ENCODE data around the gene GNAL. TPM values are rescaled to one million over a fixed set of nuclear protein-coding genes. Genes with fewer than 3 reads are reported as not detected.

GNAL gene
- total RNA-seq, 1 experiment from 2014 or later: 24.0 TPM

DNA sequence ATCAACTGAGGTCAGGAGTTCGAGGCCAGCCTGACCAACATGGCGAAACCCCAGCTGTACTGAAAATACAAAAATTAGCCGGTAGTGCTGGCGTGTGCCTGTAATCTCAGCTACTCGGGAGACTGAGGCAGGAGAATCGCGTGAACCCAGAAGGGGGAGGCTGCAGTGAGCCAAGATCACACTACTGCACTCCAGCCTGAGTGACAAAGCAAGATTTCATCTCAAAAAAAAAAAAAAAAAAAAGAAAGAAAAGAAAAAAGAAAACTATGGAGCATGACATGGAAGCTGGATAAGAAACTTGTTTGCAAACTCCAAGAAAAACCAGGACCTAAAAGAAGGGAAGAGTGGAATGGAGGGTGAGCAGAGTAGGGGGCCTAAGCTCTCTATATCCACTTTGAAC, 160.2 kb downstream of the GNAL start:
- Histone ChIP-seq H3K27ac (ENCODE audit: insufficient read length, low read depth, low read length) (no peak overlapping the region), H3K4ac (ENCODE audit: low read depth, low read length) (no peak overlapping the region), H3K9me3 (ENCODE audit: control insufficient read depth, low read depth, low read length) (no peaks in the 10 kb centered on the region), H2BK20ac (ENCODE audit: low read depth, low read length, poor library complexity, severe bottlenecking) (no peak overlapping the region), H2BK15ac (ENCODE audit: low read depth, low read length) (no peak overlapping the region), H3K4me2 (ENCODE audit: insufficient read depth, insufficient read length, low read length) (no peak overlapping the region), H3K56ac (ENCODE audit: insufficient read length, low read depth, low read length) (no peak overlapping the region), H3K23ac (ENCODE audit: insufficient read length, low read depth, low read length) (no peak overlapping the region), H2BK5ac (ENCODE audit: insufficient read length, low read length) (no peak overlapping the region), H3K79me2 (ENCODE audit: insufficient read depth, low read length) (peaks cover 18% of the 10 kb centered on the region; the same call in 1 of the 2 replicates), H3K4me1 (ENCODE audit: insufficient read depth, low read length) (no peaks in the 10 kb centered on the region; the same call in 1 of the 2 replicates), H4K20me1 (ENCODE audit: control insufficient read depth, insufficient read depth, insufficient read length) (no peaks in the 10 kb centered on the region), H2AFZ (ENCODE audit: low read length) (no peak overlapping the region), H2BK120ac (ENCODE audit: low read depth, low read length, poor library complexity, severe bottlenecking) (no peak overlapping the region), H3K23me2 (ENCODE audit: insufficient read length, low read depth, low read length, poor library complexity, severe bottlenecking) (peaks cover 10% of the 10 kb centered on the region), H3K79me1 (ENCODE audit: insufficient read depth, low read depth, low read length, poor library complexity, severe bottlenecking) (no peaks in the 10 kb centered on the region), H4K8ac (replicated peaks; ENCODE audit: insufficient read length, low read depth, low read length) (no peak overlapping the region), H4K5ac (ENCODE audit: insufficient read length, low read depth, low read length) (no peak overlapping the region), H2AK5ac (ENCODE audit: insufficient read length, low read length) (no peak overlapping the region), H2BK12ac (ENCODE audit: insufficient read length, low read depth, low read length) (no peak overlapping the region), H3K27me3 (ENCODE audit: insufficient read depth, low read length) (no peaks in the 10 kb centered on the region), H3K9ac (ENCODE audit: extremely low read depth, insufficient read length, low read length) (no peak overlapping the region), H3K14ac (ENCODE audit: insufficient read depth, low read length) (no peak overlapping the region), H3K18ac (ENCODE audit: insufficient read length, low read depth, low read length) (no peak overlapping the region), H3T11ph (ENCODE audit: low read length) (no peak overlapping the region), H4K91ac (ENCODE audit: insufficient read length, low read depth, low read length) (no peak overlapping the region)
- TF ChIP-seq, protein P1, sequence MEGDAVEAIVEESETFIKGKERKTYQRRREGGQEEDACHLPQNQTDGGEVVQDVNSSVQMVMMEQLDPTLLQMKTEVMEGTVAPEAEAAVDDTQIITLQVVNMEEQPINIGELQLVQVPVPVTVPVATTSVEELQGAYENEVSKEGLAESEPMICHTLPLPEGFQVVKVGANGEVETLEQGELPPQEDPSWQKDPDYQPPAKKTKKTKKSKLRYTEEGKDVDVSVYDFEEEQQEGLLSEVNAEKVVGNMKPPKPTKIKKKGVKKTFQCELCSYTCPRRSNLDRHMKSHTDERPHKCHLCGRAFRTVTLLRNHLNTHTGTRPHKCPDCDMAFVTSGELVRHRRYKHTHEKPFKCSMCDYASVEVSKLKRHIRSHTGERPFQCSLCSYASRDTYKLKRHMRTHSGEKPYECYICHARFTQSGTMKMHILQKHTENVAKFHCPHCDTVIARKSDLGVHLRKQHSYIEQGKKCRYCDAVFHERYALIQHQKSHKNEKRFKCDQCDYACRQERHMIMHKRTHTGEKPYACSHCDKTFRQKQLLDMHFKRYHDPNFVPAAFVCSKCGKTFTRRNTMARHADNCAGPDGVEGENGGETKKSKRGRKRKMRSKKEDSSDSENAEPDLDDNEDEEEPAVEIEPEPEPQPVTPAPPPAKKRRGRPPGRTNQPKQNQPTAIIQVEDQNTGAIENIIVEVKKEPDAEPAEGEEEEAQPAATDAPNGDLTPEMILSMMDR (conservative IDR thresholded peaks at IDR 0.05): no peak
- no peaks in the 10 kb centered on the region; a peak in 1 of 5 replicates for H3K9me3 Mint-ChIP-seq
- peaks cover 2 to 4% (median 2%) of the 10 kb centered on the region in 3 experiments; a peak in 3 of 7 replicates for H3K36me3 Mint-ChIP-seq (ENCODE audit: insufficient read depth in 1 of 3, low read depth in 3 of 3)
- peaks cover 23 to 28% of the 10 kb centered on the region in 2 experiments for H3K4me1 Mint-ChIP-seq
- H3K27me3 Mint-ChIP-seq (ENCODE audit: low read depth): peaks cover 2% of the 10 kb centered on the region; the same call in 1 of the 2 replicates
- H3K27ac Mint-ChIP-seq: 0 out of 7 replicates have a peak overlapping the region, but pooled peaks of 1 of the 3 experiments have one; percentile 31
- no peak overlapping the region for H3K4me3 Mint-ChIP-seq
- no peak for DNase-seq
- WGBS (ENCODE audit: extremely low coverage, insufficient read length, low lambda C conversion rate): no CpG with 5 or more reads among the region's 7 CpGs
